B cell (primary cell): ENCODE measurements around the gene RPL28.
"Not testable (repeated sequence)": the region's sequence is repeated elsewhere in the genome, so short reads cannot be mapped to it uniquely, and the experiment has no call there.

Source experiments
- EZH2 ChIP-seq: IDR thresholded peaks from 2 replicates; pipeline ENCODE4 v1.6.1; 2012; ENCODE audit warnings: borderline replicate concordance, low read depth, mild to moderate bottlenecking, moderate library complexity, low read length; ENCODE audit not compliant: insufficient read depth, poor library complexity, severe bottlenecking
- TF ChIP-seq, protein P1 (sequence below): fragments of 200-600 bp; IDR thresholded peaks from one replicate; pipeline ENCODE4 v1.8.0; 2022; ENCODE audit warnings: antibody characterized with exemption, mild to moderate bottlenecking

GRCh38 chr19:55409179-55409578, 23.4 kb downstream of the RPL28 start:
- TF ChIP-seq, protein P1, sequence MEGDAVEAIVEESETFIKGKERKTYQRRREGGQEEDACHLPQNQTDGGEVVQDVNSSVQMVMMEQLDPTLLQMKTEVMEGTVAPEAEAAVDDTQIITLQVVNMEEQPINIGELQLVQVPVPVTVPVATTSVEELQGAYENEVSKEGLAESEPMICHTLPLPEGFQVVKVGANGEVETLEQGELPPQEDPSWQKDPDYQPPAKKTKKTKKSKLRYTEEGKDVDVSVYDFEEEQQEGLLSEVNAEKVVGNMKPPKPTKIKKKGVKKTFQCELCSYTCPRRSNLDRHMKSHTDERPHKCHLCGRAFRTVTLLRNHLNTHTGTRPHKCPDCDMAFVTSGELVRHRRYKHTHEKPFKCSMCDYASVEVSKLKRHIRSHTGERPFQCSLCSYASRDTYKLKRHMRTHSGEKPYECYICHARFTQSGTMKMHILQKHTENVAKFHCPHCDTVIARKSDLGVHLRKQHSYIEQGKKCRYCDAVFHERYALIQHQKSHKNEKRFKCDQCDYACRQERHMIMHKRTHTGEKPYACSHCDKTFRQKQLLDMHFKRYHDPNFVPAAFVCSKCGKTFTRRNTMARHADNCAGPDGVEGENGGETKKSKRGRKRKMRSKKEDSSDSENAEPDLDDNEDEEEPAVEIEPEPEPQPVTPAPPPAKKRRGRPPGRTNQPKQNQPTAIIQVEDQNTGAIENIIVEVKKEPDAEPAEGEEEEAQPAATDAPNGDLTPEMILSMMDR: not testable (repeated sequence)
- not testable (repeated sequence) for TF ChIP-seq EZH2
